Caco-2 (cell line): Measurements from ENCODE around the gene LRRFIP1. TPM values are rescaled to one million over a fixed set of nuclear protein-coding genes. Genes with fewer than 3 reads are reported as not detected.
A peak's percentile ranks its signal among the peaks of the same experiment; 100 is the strongest.

Source experiments
- BruUV-seq: library from RNA; stranded (reverse); fragments of 400-500 nt; replicated peaks from 2 replicates; lab custom pipeline; 2021; lab: Mats Ljungman, UMichigan
- CTCF ChIA-PET: fragments of 300-600 bp; sonication (Branson Sonifier 250); formaldehyde crosslinking; loops from one replicate; lab custom pipeline; 2022; ENCODE audit warnings: antibody characterized with exemption; lab: Charles Lee
- POLR2A ChIA-PET: fragments of 300-600 bp; sonication (Branson Sonifier 250); formaldehyde crosslinking; loops from one replicate; lab custom pipeline; 2022; ENCODE audit warnings: antibody characterized with exemption; lab: Charles Lee
- DNase-seq, 2 experiments: peaks; one replicate each; pipeline versions ENCODE4 v3.0.0 to v3.0.0-alpha.2; 2020 to 2022
- H3K27me3 ChIP-seq: replicated peaks from 2 replicates; pipeline ENCODE4 v1.6.0; 2011; ENCODE audit warnings: low read length; ENCODE audit not compliant: control insufficient read depth, insufficient read depth
- H3K36me3 ChIP-seq: 2 replicates; pipeline ENCODE4 v1.5.1; 2011; ENCODE audit warnings: low read length; ENCODE audit not compliant: control insufficient read depth, insufficient read depth
- H3K4me1 ChIP-seq: fragments of 250-450 bp; sonication (Bioruptor Pico); 2 replicates; pipeline ENCODE4 v1.5.1; 2020; ENCODE audit warnings: mild to moderate bottlenecking
- H3K4me3 ChIP-seq: 2 replicates; pipeline ENCODE4 v1.5.1; 2011; ENCODE audit warnings: low read depth, mild to moderate bottlenecking, control low read depth, low read length
- H3K9me3 ChIP-seq: fragments of 250-450 bp; sonication (Bioruptor Pico); 2 replicates; pipeline ENCODE4 v1.5.1; 2020; ENCODE audit warnings: mild to moderate bottlenecking, moderate library complexity
- H3K27ac Mint-ChIP-seq: one replicate; pipeline ENCODE4 v1.8.0; 2022; ENCODE audit warnings: mixed read lengths; ENCODE audit not compliant: unreplicated experiment
- H3K27me3 Mint-ChIP-seq: one replicate; pipeline ENCODE4 v1.8.0; 2022; ENCODE audit warnings: mixed read lengths; ENCODE audit not compliant: insufficient read depth, unreplicated experiment
- H3K36me3 Mint-ChIP-seq: one replicate; pipeline ENCODE4 v1.8.0; 2022; ENCODE audit warnings: mild to moderate bottlenecking, mixed read lengths; ENCODE audit not compliant: insufficient read depth, unreplicated experiment
- H3K4me1 Mint-ChIP-seq: one replicate; pipeline ENCODE4 v1.8.0; 2022; ENCODE audit warnings: low read depth, mixed read lengths; ENCODE audit not compliant: unreplicated experiment
- H3K4me3 Mint-ChIP-seq: one replicate; pipeline ENCODE4 v1.8.0; 2022; ENCODE audit warnings: mild to moderate bottlenecking, moderate library complexity, mixed read lengths; ENCODE audit not compliant: unreplicated experiment
- H3K9me3 Mint-ChIP-seq: one replicate; pipeline ENCODE4 v1.8.0; 2022; ENCODE audit warnings: mixed read lengths; ENCODE audit not compliant: unreplicated experiment
- CTCF ChIP-seq, 2 experiments: fragments of 200-600 bp in 1 of 2; IDR thresholded peaks; 1 replicate in 1 of 2; 2 replicates in 1 of 2; pipeline versions ENCODE4 v1.5.1 to v1.8.0; 2011 to 2022; ENCODE audit warnings: antibody characterized with exemption in 1 of 2, control low read depth in 1 of 2, inconsistent platforms in 1 of 2, low read depth in 1 of 2, low read length in 1 of 2, mild to moderate bottlenecking in 1 of 2, moderate library complexity in 1 of 2; ENCODE audit not compliant: insufficient read depth in 1 of 2, severe bottlenecking in 1 of 2, unreplicated experiment in 1 of 2
- intact Hi-C: fragments of 100-400 bp; cut with micrococcal nuclease; formaldehyde crosslinking; loops from one replicate; pipeline ENCODE4 v1.10.0; 2022; ENCODE audit not compliant: unreplicated experiment
- total RNA-seq: library from RNA; stranded (reverse); gene quantifications from 2 replicates; pipeline ENCODE4 v1.2.3, GENCODE V29; 2022

LRRFIP1 gene
- total RNA-seq, 1 experiment from 2014 or later, result 37.1 TPM

GRCh38 chr2:237650455-237650850, 23.1 kb downstream of the LRRFIP1 start:
- Mint-ChIP-seq H3K9me3 (peaks cover 9% of the 10 kb centered on the region), H3K27me3 (no peaks in the 10 kb centered on the region), H3K27ac (no peak overlapping the region), H3K4me1 (peaks cover 8% of the 10 kb centered on the region), H3K4me3 (no peak overlapping the region), H3K36me3 (peaks cover 5% of the 10 kb centered on the region)
- H3K9me3 ChIP-seq, result no peaks in the 10 kb centered on the region
- ChIA-PET POLR2A (no interaction called here), CTCF (no interaction called here)
- peak in 1 of 2 experiments; percentile 10 for DNase-seq
- no peaks in the 10 kb centered on the region for H3K36me3 ChIP-seq
- H3K4me1 ChIP-seq, result 0 out of 2 replicates have a peak, but pooled peaks cover under 1% of the 10 kb centered on the region
- BruUV-seq, result no TSS peak
- intact Hi-C loops, result no loop called here
- H3K27me3 ChIP-seq, result no peaks in the 10 kb centered on the region
- TF ChIP-seq CTCF (IDR thresholded peaks at IDR 0.05; ENCODE audit: insufficient read depth in 1 of 2, low read depth in 1 of 2, low read length in 1 of 2, severe bottlenecking in 1 of 2, unreplicated experiment in 1 of 2), result no peak
- no peak overlapping the region for H3K4me3 ChIP-seq

GRCh38 chr2:237651761-237652160, 24.4 kb downstream of the LRRFIP1 start:
- ChIA-PET CTCF (no interaction called here), POLR2A (no interaction called here)
- H3K9me3 Mint-ChIP-seq, result peaks cover 12% of the 10 kb centered on the region
- Histone ChIP-seq H3K9me3 (no peaks in the 10 kb centered on the region), H3K27me3 (no peaks in the 10 kb centered on the region), H3K4me1 (no peaks in the 10 kb centered on the region), H3K36me3 (no peaks in the 10 kb centered on the region), H3K4me3 (no peak overlapping the region)
- peaks cover 5% of the 10 kb centered on the region for H3K36me3 Mint-ChIP-seq
- H3K4me3 Mint-ChIP-seq, result no peak overlapping the region
- intact Hi-C loops, result no loop called here
- no peak for TF ChIP-seq CTCF (IDR thresholded peaks at IDR 0.05; ENCODE audit: insufficient read depth in 1 of 2, low read depth in 1 of 2, low read length in 1 of 2, severe bottlenecking in 1 of 2, unreplicated experiment in 1 of 2)
- DNase-seq, result no peak
- H3K4me1 Mint-ChIP-seq, result peaks cover 6% of the 10 kb centered on the region
- no TSS peak for BruUV-seq
- H3K27ac Mint-ChIP-seq, result no peak overlapping the region
- H3K27me3 Mint-ChIP-seq, result no peaks in the 10 kb centered on the region

GRCh38 chr2:237652181-237652580, 24.8 kb downstream of the LRRFIP1 start:
- CTCF ChIA-PET, result no interaction called here

More at GRCh38 chr2:237652181-237652580, 24.8 kb downstream of the LRRFIP1 start:
- POLR2A ChIA-PET, result no interaction called here
- BruUV-seq, result no TSS peak
- Mint-ChIP-seq H3K9me3 (peaks cover 16% of the 10 kb centered on the region), H3K4me3 (no peak overlapping the region), H3K27me3 (no peaks in the 10 kb centered on the region), H3K27ac (no peak overlapping the region), H3K4me1 (peaks cover 6% of the 10 kb centered on the region), H3K36me3 (peaks cover 5% of the 10 kb centered on the region)
- no peak overlapping the region for H3K4me3 ChIP-seq
- TF ChIP-seq CTCF (IDR thresholded peaks at IDR 0.05; ENCODE audit: insufficient read depth in 1 of 2, low read depth in 1 of 2, low read length in 1 of 2, severe bottlenecking in 1 of 2, unreplicated experiment in 1 of 2), result no peak
- DNase-seq, result no peak
- no peaks in the 10 kb centered on the region for H3K9me3 ChIP-seq
- no peaks in the 10 kb centered on the region for H3K27me3 ChIP-seq
- intact Hi-C loops, result no loop called here
- H3K4me1 ChIP-seq, result no peaks in the 10 kb centered on the region
- H3K36me3 ChIP-seq, result no peaks in the 10 kb centered on the region
